KOPT-K1 (cell line): ENCODE data around the gene NSUN7.

Experiments used
- H3K27ac ChIP-seq: fragments of 200-600 bp; sonication (generic); 2 replicates; pipeline ENCODE4 v1.5.1; 2016; ENCODE audit warnings: antibody characterized with exemption, mild to moderate bottlenecking, low read depth, low read length; ENCODE audit not compliant: poor library complexity, severe bottlenecking
- H3K36me3 ChIP-seq: fragments of 200-600 bp; sonication (generic); 2 replicates; pipeline ENCODE4 v1.5.1; 2017; ENCODE audit warnings: antibody characterized with exemption, mild to moderate bottlenecking, low read length, moderate library complexity; ENCODE audit not compliant: insufficient read depth
- H3K9me3 ChIP-seq: fragments of 200-600 bp; sonication (generic); 2 replicates; pipeline ENCODE4 v1.5.1; 2017; ENCODE audit warnings: antibody characterized with exemption, low read length, mild to moderate bottlenecking; ENCODE audit not compliant: insufficient read depth, poor library complexity, severe bottlenecking

The NSUN7 gene

GRCh38 chr4:40728333-40728732 lies 21.4 kb upstream of the NSUN7 start:
- no peaks in the 10 kb centered on the region for H3K9me3 ChIP-seq
- no peak overlapping the region for H3K27ac ChIP-seq
- no peaks in the 10 kb centered on the region for H3K36me3 ChIP-seq

DNA sequence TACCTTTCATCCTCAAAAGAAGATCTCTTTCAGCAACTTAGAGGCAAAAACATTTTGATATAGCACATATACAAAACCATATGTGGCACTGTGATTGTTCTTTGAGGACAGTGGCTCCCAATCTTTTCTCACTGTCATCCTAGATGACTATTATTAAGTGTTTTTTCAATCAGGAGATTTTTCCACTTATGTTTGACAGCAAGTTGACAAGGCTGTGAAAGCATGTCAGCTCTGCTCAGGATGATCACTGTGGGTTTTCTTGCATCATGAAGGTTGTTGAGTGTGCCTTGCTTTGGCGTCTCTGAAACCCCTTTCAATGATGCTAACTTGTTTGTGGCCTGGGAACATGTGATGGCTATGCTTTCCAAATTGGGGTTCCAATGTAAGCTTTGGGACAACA lies 20.2 kb upstream of the NSUN7 start:
- H3K36me3 ChIP-seq = no peaks in the 10 kb centered on the region
- H3K9me3 ChIP-seq = no peaks in the 10 kb centered on the region
- H3K27ac ChIP-seq = no peak overlapping the region

GRCh38 chr4:40730091-40730679 lies 19.6 kb upstream of the NSUN7 start:
- Histone ChIP-seq H3K36me3 (no peaks in the 10 kb centered on the region), H3K27ac (no peak overlapping the region), H3K9me3 (no peaks in the 10 kb centered on the region)

GRCh38 chr4:40731361-40731760 lies 18.4 kb upstream of the NSUN7 start:
- Histone ChIP-seq H3K9me3 (no peaks in the 10 kb centered on the region), H3K36me3 (no peaks in the 10 kb centered on the region), H3K27ac (no peak overlapping the region)

GRCh38 chr4:40731792-40732245 lies 17.9 kb upstream of the NSUN7 start:
- no peak overlapping the region for H3K27ac ChIP-seq
- H3K36me3 ChIP-seq = no peaks in the 10 kb centered on the region
- no peaks in the 10 kb centered on the region for H3K9me3 ChIP-seq

DNA sequence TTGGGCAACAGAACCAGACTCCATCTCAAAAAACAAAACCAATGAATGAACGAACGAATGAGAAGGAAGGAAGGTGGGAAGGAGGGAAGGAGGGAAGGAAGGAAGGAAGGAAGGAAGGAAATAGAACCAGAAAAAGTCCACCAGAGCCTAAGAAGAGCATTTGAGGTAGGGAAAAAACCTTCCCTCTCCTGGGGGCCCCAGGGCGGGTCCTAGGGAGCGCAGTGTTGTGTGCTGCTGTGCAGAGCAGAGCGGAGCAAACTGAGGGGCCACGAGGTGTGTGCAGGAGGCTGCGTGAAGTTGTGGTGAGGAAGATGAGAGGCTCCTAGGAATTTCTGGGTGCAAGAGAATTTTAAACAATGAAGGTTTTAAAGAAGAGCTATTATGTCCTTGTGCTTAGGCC lies 16.0 kb upstream of the NSUN7 start:
- Histone ChIP-seq H3K36me3 (no peaks in the 10 kb centered on the region), H3K9me3 (no peaks in the 10 kb centered on the region), H3K27ac (no peak overlapping the region)

- H3K27ac ChIP-seq = no peak overlapping the region
- no peaks in the 10 kb centered on the region for H3K36me3 ChIP-seq
- H3K9me3 ChIP-seq = no peaks in the 10 kb centered on the region
Measured at GRCh38 chr4:40734497-40734896, 15.3 kb upstream of the NSUN7 start.

DNA sequence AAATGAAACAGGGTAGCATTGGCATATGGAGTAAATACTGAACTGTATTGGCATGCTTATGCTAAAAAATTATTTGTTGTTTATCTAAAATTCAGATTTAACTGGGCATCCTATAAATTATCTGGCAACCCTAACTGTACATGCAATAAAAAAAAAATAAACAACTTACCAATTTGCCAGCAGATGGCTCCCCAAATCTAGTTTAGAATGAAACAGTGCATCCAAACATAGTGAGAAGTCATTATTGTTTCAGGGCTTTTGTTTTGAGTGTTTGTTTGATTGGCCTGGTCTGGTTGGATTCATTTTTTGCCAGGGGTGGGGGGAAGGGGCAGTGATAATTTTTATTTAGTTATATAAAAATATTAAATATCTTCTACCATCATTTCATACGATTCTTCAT lies 12.8 kb upstream of the NSUN7 start:
- Histone ChIP-seq H3K36me3 (no peaks in the 10 kb centered on the region), H3K9me3 (no peaks in the 10 kb centered on the region), H3K27ac (no peak overlapping the region)

DNA sequence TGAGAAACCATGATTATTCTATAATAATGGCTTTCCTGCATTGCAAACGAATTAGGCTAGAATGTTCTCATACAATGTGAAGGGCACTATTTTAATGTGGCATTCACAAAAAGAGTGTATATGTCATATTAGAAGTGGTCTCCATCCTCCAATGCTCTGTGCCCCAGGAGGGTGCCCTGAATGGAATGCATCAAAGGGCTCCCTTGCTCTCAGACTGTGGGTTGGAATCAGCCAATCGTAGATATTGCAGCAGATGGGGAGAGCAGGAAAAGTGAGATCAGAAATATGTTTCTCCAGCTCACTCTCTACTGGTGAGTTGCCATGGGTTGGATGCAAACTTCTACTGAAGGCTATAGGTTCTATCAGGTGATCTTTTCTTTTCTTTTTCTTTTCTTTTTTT lies 11.9 kb upstream of the NSUN7 start:
- H3K36me3 ChIP-seq = no peaks in the 10 kb centered on the region
- H3K9me3 ChIP-seq = no peaks in the 10 kb centered on the region
- no peak overlapping the region for H3K27ac ChIP-seq

DNA sequence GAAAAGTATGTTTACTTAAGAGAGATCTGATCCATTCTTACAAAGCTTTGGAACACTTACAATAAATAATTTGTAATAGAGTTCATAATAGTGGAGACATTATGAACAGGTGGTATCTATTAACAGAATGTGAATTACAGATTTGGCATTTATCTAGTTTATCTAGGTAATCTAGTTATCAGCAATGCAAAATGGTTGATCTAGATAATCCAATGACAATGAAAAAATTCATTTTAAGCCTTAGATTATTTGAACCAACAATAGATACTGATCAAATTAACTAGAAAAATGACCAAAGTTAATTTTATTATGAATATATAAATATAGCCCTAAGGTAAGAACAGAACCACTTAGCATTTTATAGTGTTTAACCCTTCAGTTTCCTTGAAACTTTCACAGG lies 10.4 kb upstream of the NSUN7 start:
- Histone ChIP-seq H3K9me3 (no peaks in the 10 kb centered on the region), H3K27ac (no peak overlapping the region), H3K36me3 (no peaks in the 10 kb centered on the region)

DNA sequence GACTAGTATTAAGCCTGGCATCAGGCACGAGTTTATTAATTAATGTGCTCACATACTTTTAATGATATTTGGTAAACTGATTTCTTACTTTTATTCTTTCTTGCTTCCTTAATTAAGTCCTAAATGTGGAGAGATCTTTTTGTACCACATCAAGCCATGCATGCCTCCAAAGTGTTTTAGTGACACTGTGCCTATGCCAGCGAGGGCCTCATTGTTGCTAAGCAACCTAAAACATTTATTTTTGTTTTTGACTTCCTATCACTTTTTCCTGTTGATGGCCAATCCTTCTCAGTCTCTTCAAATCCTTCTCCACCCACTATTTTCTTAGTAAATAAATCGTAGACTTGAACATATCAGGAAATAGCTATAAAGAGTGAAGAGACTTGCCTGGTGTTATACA lies 5.5 kb upstream of the NSUN7 start:
- no peaks in the 10 kb centered on the region for H3K36me3 ChIP-seq
- H3K27ac ChIP-seq = no peak overlapping the region
- no peaks in the 10 kb centered on the region for H3K9me3 ChIP-seq

DNA sequence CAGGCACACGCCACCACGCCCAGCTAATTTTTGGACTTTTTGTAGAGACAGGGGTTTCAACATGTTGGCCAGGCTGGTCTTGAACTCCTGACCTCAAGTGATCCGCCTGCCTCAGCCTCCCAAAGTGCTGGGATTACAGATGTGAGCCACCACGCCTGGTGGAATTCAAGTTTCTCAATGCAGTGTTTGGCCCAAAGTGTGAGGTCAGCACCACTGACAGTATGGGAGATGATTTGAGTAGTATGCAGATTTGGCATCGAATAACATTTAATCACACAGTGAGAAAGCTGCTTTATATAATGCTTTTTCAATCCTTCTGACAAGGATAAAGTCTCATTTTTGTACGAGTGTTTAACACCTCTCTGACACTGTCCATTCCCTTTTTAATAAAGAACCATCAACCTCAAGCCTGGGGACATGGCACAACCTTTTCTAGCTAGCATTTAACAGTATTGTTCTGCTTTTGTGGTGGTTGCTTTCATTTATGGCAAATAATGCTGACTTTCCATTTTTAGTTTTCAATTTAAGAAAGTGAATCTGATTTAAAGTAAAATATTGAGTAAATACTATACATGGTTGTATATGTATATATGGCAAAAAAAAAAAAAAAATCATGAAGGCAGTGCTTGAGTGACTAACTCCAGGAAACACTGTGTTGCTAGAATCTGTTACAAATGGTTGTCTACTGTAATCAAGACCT lies 4.3 kb upstream of the NSUN7 start:
- H3K9me3 ChIP-seq = peaks cover 5% of the 10 kb centered on the region
- H3K36me3 ChIP-seq = no peaks in the 10 kb centered on the region
- H3K27ac ChIP-seq = no peak overlapping the region

DNA sequence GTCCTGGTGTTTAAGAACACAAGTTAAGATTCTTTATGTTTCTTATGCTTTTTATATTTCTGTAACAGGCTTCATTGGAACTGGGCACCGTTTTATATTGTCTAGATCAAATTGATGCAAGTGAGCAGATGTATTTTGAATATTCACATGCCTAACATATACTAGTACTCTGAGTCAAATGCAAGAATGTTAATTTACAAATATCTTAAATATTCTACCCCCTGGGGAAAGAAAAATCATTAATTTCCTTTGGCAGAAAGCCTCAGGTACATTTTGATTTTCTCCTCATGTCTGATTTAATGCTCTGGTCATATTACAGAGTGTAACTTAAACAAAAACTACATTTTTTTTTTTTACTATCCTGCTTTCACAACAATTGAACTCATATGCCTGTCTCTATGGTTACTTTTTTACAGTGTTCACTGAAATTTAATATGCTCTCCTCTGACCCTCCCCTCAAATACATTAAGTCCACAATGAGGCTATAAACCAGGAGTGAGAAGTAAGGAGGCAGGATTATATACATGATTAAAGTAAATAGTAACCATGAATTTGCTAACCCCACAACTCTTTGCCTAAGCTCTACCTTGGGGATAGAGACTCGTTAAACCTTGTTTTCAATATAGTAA lies 2.4 kb upstream of the NSUN7 start:
- peaks cover 5% of the 10 kb centered on the region for H3K9me3 ChIP-seq
- H3K27ac ChIP-seq = no peak overlapping the region
- no peaks in the 10 kb centered on the region for H3K36me3 ChIP-seq

- Histone ChIP-seq H3K9me3 (peaks cover 10% of the 10 kb centered on the region), H3K27ac (no peak overlapping the region), H3K36me3 (no peaks in the 10 kb centered on the region)
Measured at GRCh38 chr4:40750461-40751258, 905 bp downstream of the NSUN7 start.

DNA sequence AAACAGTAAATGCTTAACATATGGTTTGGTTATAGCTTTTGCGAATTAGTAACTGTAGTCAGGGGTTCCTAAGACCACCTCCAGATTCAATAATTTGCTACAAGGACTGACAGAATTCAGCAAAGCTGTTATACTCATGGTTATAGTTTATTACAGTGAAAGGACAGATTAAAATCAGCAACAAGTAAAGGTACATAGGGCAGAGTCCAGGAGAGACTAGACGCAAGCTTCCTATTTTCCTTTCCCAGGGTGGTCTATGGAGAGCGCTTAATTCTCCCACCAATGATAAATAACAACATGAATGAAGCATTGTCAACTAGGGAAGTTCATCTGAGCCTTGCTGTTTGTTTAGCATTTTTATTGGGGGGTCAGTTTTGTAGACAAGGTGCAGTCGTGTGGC lies 5.9 kb downstream of the NSUN7 start:
- Histone ChIP-seq H3K9me3 (peaks cover 5% of the 10 kb centered on the region), H3K36me3 (no peaks in the 10 kb centered on the region), H3K27ac (no peak overlapping the region)
